ENCODE measurements around the gene ZNF385B.

The ZNF385B gene

DNA sequence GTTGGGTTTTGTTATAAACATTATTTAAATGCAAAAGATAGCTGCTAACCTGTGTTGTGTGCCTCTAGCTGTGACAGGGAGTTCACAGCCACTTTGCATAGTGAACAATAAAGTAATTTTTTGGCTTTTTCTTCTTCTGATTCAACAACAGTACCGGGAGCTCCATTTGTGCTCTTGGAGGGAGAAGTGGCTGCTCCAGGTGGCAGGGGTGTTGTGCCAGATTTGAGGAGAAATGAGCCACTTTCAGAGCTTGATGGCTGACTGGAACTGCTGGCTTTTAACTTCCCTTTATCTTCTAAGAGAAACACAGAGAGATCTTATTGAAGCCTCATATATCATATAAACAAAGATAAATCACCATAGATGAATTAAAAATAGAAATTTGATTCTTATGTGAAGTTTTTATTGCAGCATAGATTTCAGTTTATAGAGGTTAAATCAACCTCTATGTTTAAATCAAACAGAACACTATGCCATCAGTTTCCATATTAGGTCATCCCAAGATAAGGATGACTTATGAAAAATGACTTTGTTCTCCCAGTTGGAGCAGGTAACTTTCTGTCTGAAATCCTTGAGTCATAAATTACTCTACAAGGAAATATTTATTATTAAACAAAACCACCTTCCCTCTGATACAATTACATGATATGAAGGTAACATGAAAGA, 414.8 kb downstream of the ZNF385B start (continued):
- no peak for TF ChIP-seq SP3 (tag by site-specific recombination; IDR thresholded peaks at IDR 0.05)
- TF ChIP-seq WT1 (tag by site-specific recombination; IDR thresholded peaks at IDR 0.05) = no peak
- TF ChIP-seq KLF1 (tag by site-specific recombination; IDR thresholded peaks at IDR 0.05) = no peak
- no peak for TF ChIP-seq ZNF23 (tag by site-specific recombination; IDR thresholded peaks at IDR 0.05; ENCODE audit: borderline replicate concordance)
- no peak for TF ChIP-seq KLF9 (tag by site-specific recombination; IDR thresholded peaks at IDR 0.05; ENCODE audit: low read depth)
- TF ChIP-seq ZNF558 (tag by site-specific recombination; IDR thresholded peaks at IDR 0.05) = no peak
- TF ChIP-seq ZSCAN16 (tag by site-specific recombination; IDR thresholded peaks at IDR 0.05) = no peak
- no peak for TF ChIP-seq ZNF132 (tag by site-specific recombination; IDR thresholded peaks at IDR 0.05; ENCODE audit: borderline replicate concordance)
- no peak for TF ChIP-seq ZNF37A (tag by site-specific recombination; IDR thresholded peaks at IDR 0.05)
- TF ChIP-seq TCF7L2 (IDR thresholded peaks at IDR 0.05; ENCODE audit: borderline replicate concordance, low read depth, low read length) = peak; percentile 75; the same call in 1 of the 2 replicates
- TF ChIP-seq, protein P1, sequence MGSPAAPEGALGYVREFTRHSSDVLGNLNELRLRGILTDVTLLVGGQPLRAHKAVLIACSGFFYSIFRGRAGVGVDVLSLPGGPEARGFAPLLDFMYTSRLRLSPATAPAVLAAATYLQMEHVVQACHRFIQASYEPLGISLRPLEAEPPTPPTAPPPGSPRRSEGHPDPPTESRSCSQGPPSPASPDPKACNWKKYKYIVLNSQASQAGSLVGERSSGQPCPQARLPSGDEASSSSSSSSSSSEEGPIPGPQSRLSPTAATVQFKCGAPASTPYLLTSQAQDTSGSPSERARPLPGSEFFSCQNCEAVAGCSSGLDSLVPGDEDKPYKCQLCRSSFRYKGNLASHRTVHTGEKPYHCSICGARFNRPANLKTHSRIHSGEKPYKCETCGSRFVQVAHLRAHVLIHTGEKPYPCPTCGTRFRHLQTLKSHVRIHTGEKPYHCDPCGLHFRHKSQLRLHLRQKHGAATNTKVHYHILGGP (tag by site-specific recombination; IDR thresholded peaks at IDR 0.05) = peak; percentile 79
- TF ChIP-seq ZNF629 (tag by site-specific recombination; IDR thresholded peaks at IDR 0.05) = 0 out of 2 replicates have a peak, but pooled peaks have one; percentile 25
- TF ChIP-seq, protein P2, sequence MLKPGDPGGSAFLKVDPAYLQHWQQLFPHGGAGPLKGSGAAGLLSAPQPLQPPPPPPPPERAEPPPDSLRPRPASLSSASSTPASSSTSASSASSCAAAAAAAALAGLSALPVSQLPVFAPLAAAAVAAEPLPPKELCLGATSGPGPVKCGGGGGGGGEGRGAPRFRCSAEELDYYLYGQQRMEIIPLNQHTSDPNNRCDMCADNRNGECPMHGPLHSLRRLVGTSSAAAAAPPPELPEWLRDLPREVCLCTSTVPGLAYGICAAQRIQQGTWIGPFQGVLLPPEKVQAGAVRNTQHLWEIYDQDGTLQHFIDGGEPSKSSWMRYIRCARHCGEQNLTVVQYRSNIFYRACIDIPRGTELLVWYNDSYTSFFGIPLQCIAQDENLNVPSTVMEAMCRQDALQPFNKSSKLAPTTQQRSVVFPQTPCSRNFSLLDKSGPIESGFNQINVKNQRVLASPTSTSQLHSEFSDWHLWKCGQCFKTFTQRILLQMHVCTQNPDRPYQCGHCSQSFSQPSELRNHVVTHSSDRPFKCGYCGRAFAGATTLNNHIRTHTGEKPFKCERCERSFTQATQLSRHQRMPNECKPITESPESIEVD (tag by site-specific recombination; IDR thresholded peaks at IDR 0.05) = 0 out of 2 replicates have a peak, but pooled peaks have one; percentile 20
- no peak for TF ChIP-seq KLF10 (tag by site-specific recombination; IDR thresholded peaks at IDR 0.05)
- TF ChIP-seq, protein P3, sequence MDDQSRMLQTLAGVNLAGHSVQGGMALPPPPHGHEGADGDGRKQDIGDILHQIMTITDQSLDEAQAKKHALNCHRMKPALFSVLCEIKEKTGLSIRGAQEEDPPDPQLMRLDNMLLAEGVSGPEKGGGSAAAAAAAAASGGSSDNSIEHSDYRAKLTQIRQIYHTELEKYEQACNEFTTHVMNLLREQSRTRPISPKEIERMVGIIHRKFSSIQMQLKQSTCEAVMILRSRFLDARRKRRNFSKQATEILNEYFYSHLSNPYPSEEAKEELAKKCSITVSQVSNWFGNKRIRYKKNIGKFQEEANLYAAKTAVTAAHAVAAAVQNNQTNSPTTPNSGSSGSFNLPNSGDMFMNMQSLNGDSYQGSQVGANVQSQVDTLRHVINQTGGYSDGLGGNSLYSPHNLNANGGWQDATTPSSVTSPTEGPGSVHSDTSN (CRISPR knock-in tag; IDR thresholded peaks at IDR 0.05) = no peak
- TF ChIP-seq ZNF202 (tag by site-specific recombination; IDR thresholded peaks at IDR 0.05; ENCODE audit: borderline replicate concordance) = no peak
- no peak for TF ChIP-seq ZNF521 (tag by site-specific recombination; IDR thresholded peaks at IDR 0.05)
- no peak for TF ChIP-seq ZNF585B (tag by site-specific recombination; IDR thresholded peaks at IDR 0.05)
- TF ChIP-seq ZSCAN23 (tag by site-specific recombination; IDR thresholded peaks at IDR 0.05) = no peak
- TF ChIP-seq ZBTB20 (tag by site-specific recombination; IDR thresholded peaks at IDR 0.05) = no peak
- no peak for TF ChIP-seq ZSCAN30 (tag by site-specific recombination; IDR thresholded peaks at IDR 0.05)
- TF ChIP-seq, protein P4, sequence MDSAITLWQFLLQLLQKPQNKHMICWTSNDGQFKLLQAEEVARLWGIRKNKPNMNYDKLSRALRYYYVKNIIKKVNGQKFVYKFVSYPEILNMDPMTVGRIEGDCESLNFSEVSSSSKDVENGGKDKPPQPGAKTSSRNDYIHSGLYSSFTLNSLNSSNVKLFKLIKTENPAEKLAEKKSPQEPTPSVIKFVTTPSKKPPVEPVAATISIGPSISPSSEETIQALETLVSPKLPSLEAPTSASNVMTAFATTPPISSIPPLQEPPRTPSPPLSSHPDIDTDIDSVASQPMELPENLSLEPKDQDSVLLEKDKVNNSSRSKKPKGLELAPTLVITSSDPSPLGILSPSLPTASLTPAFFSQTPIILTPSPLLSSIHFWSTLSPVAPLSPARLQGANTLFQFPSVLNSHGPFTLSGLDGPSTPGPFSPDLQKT (IDR thresholded peaks at IDR 0.05; ENCODE audit: borderline replicate concordance, low read depth, low read length) = no peak
- no peak for TF ChIP-seq ZNF561 (tag by site-specific recombination; IDR thresholded peaks at IDR 0.05; ENCODE audit: borderline replicate concordance)
- TF ChIP-seq, protein P5, sequence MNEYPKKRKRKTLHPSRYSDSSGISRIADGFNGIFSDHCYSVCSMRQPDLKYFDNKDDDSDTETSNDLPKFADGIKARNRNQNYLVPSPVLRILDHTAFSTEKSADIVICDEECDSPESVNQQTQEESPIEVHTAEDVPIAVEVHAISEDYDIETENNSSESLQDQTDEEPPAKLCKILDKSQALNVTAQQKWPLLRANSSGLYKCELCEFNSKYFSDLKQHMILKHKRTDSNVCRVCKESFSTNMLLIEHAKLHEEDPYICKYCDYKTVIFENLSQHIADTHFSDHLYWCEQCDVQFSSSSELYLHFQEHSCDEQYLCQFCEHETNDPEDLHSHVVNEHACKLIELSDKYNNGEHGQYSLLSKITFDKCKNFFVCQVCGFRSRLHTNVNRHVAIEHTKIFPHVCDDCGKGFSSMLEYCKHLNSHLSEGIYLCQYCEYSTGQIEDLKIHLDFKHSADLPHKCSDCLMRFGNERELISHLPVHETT (tag by site-specific recombination; IDR thresholded peaks at IDR 0.05) = no peak
- TF ChIP-seq ZNF394 (tag by site-specific recombination; IDR thresholded peaks at IDR 0.05; ENCODE audit: borderline replicate concordance) = no peak
- TF ChIP-seq, protein P6, sequence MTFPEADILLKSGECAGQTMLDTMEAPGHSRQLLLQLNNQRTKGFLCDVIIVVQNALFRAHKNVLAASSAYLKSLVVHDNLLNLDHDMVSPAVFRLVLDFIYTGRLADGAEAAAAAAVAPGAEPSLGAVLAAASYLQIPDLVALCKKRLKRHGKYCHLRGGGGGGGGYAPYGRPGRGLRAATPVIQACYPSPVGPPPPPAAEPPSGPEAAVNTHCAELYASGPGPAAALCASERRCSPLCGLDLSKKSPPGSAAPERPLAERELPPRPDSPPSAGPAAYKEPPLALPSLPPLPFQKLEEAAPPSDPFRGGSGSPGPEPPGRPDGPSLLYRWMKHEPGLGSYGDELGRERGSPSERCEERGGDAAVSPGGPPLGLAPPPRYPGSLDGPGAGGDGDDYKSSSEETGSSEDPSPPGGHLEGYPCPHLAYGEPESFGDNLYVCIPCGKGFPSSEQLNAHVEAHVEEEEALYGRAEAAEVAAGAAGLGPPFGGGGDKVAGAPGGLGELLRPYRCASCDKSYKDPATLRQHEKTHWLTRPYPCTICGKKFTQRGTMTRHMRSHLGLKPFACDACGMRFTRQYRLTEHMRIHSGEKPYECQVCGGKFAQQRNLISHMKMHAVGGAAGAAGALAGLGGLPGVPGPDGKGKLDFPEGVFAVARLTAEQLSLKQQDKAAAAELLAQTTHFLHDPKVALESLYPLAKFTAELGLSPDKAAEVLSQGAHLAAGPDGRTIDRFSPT (tag by site-specific recombination; IDR thresholded peaks at IDR 0.05) = no peak
- TF ChIP-seq, protein P7, sequence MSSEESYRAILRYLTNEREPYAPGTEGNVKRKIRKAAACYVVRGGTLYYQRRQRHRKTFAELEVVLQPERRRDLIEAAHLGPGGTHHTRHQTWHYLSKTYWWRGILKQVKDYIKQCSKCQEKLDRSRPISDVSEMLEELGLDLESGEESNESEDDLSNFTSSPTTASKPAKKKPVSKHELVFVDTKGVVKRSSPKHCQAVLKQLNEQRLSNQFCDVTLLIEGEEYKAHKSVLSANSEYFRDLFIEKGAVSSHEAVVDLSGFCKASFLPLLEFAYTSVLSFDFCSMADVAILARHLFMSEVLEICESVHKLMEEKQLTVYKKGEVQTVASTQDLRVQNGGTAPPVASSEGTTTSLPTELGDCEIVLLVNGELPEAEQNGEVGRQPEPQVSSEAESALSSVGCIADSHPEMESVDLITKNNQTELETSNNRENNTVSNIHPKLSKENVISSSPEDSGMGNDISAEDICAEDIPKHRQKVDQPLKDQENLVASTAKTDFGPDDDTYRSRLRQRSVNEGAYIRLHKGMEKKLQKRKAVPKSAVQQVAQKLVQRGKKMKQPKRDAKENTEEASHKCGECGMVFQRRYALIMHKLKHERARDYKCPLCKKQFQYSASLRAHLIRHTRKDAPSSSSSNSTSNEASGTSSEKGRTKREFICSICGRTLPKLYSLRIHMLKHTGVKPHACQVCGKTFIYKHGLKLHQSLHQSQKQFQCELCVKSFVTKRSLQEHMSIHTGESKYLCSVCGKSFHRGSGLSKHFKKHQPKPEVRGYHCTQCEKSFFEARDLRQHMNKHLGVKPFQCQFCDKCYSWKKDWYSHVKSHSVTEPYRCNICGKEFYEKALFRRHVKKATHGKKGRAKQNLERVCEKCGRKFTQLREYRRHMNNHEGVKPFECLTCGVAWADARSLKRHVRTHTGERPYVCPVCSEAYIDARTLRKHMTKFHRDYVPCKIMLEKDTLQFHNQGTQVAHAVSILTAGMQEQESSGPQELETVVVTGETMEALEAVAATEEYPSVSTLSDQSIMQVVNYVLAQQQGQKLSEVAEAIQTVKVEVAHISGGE (tag by site-specific recombination; conservative IDR thresholded peaks at IDR 0.05; ENCODE audit: low read depth) = no peak
- TF ChIP-seq BCL11B (tag by site-specific recombination; IDR thresholded peaks at IDR 0.05; ENCODE audit: low read depth) = 0 out of 2 replicates have a peak, but pooled peaks have one; percentile 33
